Astrocyte (in vitro differentiated cells and primary cell): ENCODE results near the gene GAL3ST1. TPM values are rescaled to one million over a fixed set of nuclear protein-coding genes. Genes with fewer than 3 reads are reported as not detected.

Experiments
- DNase-seq: peaks from one replicate; pipeline ENCODE4 v3.0.0-alpha.2; 2010; ENCODE audit warnings: low read depth
- FAIRE-seq: peaks from 2 replicates; lab custom pipeline; 2011; peaks lifted over from hg19 to GRCh38; lab: Jason Lieb, UNC
- H2AFZ ChIP-seq: 2 replicates; pipeline ENCODE4 v1.6.0; 2012; ENCODE audit warnings: low read depth, low read length, inconsistent platforms
- H3K27ac ChIP-seq: 2 replicates; pipeline ENCODE4 v1.5.1; 2011; ENCODE audit warnings: low read depth, low read length, inconsistent platforms
- H3K27me3 ChIP-seq: 2 replicates; pipeline ENCODE4 v1.6.0; 2011; ENCODE audit warnings: low read length, inconsistent platforms; ENCODE audit not compliant: insufficient read depth
- H3K36me3 ChIP-seq: 2 replicates; pipeline ENCODE4 v1.5.1; 2011; ENCODE audit warnings: low read length, inconsistent platforms; ENCODE audit not compliant: insufficient read depth
- H3K4me1 ChIP-seq: 2 replicates; pipeline ENCODE4 v1.5.1; 2011; ENCODE audit warnings: low read length, inconsistent platforms; ENCODE audit not compliant: insufficient read depth
- H3K4me2 ChIP-seq: 2 replicates; pipeline ENCODE4 v1.6.0; 2012; ENCODE audit warnings: low read length, inconsistent platforms
- H3K4me3 ChIP-seq: 2 replicates; pipeline ENCODE4 v1.5.1; 2011; ENCODE audit warnings: low read depth, mild to moderate bottlenecking, low read length, inconsistent platforms; ENCODE audit not compliant: insufficient read depth
- H3K79me2 ChIP-seq: 2 replicates; pipeline ENCODE4 v1.6.0; 2012; ENCODE audit warnings: mild to moderate bottlenecking, low read length, inconsistent platforms; ENCODE audit not compliant: insufficient read depth
- H3K9ac ChIP-seq: 2 replicates; pipeline ENCODE4 v1.6.0; 2012; ENCODE audit warnings: mild to moderate bottlenecking, low read length, inconsistent platforms
- H3K9me3 ChIP-seq: 2 replicates; pipeline ENCODE4 v1.5.1; 2012; ENCODE audit warnings: low read depth, mild to moderate bottlenecking, low read length, inconsistent platforms; ENCODE audit not compliant: insufficient read depth
- H4K20me1 ChIP-seq: 2 replicates; pipeline ENCODE4 v1.6.0; 2012; ENCODE audit warnings: low read length, inconsistent platforms; ENCODE audit not compliant: insufficient read depth
- H3K27ac Mint-ChIP-seq: one replicate; pipeline ENCODE4 v1.8.0; 2021; ENCODE audit warnings: mild to moderate bottlenecking, mixed read lengths; ENCODE audit not compliant: unreplicated experiment
- H3K27me3 Mint-ChIP-seq: one replicate; pipeline ENCODE4 v1.8.0; 2021; ENCODE audit warnings: low read depth, mixed read lengths; ENCODE audit not compliant: unreplicated experiment
- H3K36me3 Mint-ChIP-seq: one replicate; pipeline ENCODE4 v1.8.0; 2021; ENCODE audit warnings: low read depth, mixed read lengths; ENCODE audit not compliant: unreplicated experiment
- H3K4me1 Mint-ChIP-seq: one replicate; pipeline ENCODE4 v1.8.0; 2021; ENCODE audit warnings: low read depth, mixed read lengths; ENCODE audit not compliant: unreplicated experiment
- H3K4me3 Mint-ChIP-seq: one replicate; pipeline ENCODE4 v1.8.0; 2021; ENCODE audit warnings: mild to moderate bottlenecking, moderate library complexity, mixed read lengths; ENCODE audit not compliant: unreplicated experiment
- H3K9me3 Mint-ChIP-seq: one replicate; pipeline ENCODE4 v1.8.0; 2021; ENCODE audit warnings: mild to moderate bottlenecking, mixed read lengths; ENCODE audit not compliant: unreplicated experiment
- EZH2 ChIP-seq: IDR thresholded peaks from 2 replicates; pipeline ENCODE4 v1.6.1; 2012; ENCODE audit warnings: mild to moderate bottlenecking, low read length, inconsistent platforms; ENCODE audit not compliant: insufficient read depth
- total RNA-seq: library from RNA; stranded (reverse); gene quantifications from 2 replicates; pipeline ENCODE4 v1.2.1, GENCODE V29; 2021
- TF ChIP-seq, protein P1 (sequence below): IDR thresholded peaks from 2 replicates; pipeline ENCODE4 v1.5.1; 2011; ENCODE audit warnings: low read depth, mild to moderate bottlenecking, inconsistent platforms, low read length, moderate library complexity; ENCODE audit not compliant: insufficient read depth

GAL3ST1 gene
- total RNA-seq, 1 donor from 2014 or later, result 3.4 TPM

DNA sequence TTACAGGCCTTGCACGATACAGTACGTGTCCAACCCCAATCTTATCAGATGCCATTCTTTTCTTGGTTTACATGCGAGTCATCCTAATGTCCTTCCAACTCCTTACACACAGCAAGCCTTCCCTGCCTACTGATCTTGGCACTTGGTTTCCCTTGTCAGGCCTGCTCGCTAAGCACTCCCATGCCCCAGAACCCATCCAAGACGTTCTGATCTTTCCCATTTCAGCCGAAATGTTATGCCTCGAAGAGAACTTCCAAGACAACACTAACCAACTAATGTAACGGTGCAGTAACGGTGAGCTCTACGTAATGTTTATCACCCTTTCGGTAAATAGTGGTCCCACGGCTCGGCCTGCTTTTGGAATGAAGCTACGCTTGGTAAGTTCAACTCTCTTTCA is 16.7 kb upstream of the GAL3ST1 start:
- peak overlapping the region; percentile 98 for H3K27ac ChIP-seq
- Mint-ChIP-seq H3K4me1 (peaks cover 12% of the 10 kb centered on the region), H3K27ac (no peak overlapping the region), H3K27me3 (peaks cover 8% of the 10 kb centered on the region), H3K4me3 (no peak overlapping the region), H3K36me3 (no peaks in the 10 kb centered on the region), H3K9me3 (no peaks in the 10 kb centered on the region)
- H3K4me1 ChIP-seq, result peaks cover 11% of the 10 kb centered on the region
- H3K36me3 ChIP-seq, result peaks cover 30% of the 10 kb centered on the region
- peaks cover 3% of the 10 kb centered on the region for H3K27me3 ChIP-seq
- DNase-seq (peak; percentile 51), FAIRE-seq (peak; percentile 76)
- peaks cover 34% of the 10 kb centered on the region for H3K79me2 ChIP-seq
- H3K4me2 ChIP-seq, result peak overlapping the region; percentile 95
- H3K9me3 ChIP-seq, result no peaks in the 10 kb centered on the region
- no peak for TF ChIP-seq EZH2
- TF ChIP-seq, protein P1, sequence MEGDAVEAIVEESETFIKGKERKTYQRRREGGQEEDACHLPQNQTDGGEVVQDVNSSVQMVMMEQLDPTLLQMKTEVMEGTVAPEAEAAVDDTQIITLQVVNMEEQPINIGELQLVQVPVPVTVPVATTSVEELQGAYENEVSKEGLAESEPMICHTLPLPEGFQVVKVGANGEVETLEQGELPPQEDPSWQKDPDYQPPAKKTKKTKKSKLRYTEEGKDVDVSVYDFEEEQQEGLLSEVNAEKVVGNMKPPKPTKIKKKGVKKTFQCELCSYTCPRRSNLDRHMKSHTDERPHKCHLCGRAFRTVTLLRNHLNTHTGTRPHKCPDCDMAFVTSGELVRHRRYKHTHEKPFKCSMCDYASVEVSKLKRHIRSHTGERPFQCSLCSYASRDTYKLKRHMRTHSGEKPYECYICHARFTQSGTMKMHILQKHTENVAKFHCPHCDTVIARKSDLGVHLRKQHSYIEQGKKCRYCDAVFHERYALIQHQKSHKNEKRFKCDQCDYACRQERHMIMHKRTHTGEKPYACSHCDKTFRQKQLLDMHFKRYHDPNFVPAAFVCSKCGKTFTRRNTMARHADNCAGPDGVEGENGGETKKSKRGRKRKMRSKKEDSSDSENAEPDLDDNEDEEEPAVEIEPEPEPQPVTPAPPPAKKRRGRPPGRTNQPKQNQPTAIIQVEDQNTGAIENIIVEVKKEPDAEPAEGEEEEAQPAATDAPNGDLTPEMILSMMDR, result no peak
- peak overlapping the region; percentile 100 for H3K4me3 ChIP-seq
- peak overlapping the region; percentile 47 for H2AFZ ChIP-seq
- peaks cover 25% of the 10 kb centered on the region for H4K20me1 ChIP-seq
- H3K9ac ChIP-seq, result peak overlapping the region; percentile 99

DNA sequence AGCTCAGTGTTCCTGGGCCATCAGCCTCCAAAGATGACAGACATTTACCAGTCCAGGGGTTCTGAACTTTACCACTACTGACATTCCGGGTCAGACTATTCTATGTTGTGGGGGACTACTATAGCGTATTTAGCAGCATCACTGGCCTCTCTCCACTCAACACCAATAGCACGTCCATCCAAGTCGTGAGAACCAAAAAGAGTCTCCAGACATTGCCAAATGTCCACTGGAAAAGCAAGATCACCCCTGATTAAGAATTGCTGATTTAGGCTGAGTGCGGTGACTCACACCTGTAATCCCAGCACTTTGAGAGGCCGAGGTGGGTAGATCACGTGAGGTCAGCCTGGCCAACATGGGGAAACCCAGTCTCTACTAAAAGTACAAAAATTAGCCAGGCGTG is 11.9 kb upstream of the GAL3ST1 start:
- Histone ChIP-seq H3K36me3 (peaks cover 52% of the 10 kb centered on the region), H3K4me2 (no peak overlapping the region), H3K4me3 (no peak overlapping the region), H3K79me2 (peaks cover 37% of the 10 kb centered on the region), H3K9ac (no peak overlapping the region), H3K9me3 (no peaks in the 10 kb centered on the region), H2AFZ (no peak overlapping the region), H3K4me1 (peaks cover 11% of the 10 kb centered on the region), H4K20me1 (peaks cover 49% of the 10 kb centered on the region), H3K27me3 (no peaks in the 10 kb centered on the region), H3K27ac (no peak overlapping the region)
- FAIRE-seq, result no peak
- Mint-ChIP-seq H3K27me3 (no peaks in the 10 kb centered on the region), H3K36me3 (peaks cover 4% of the 10 kb centered on the region), H3K4me3 (no peak overlapping the region), H3K27ac (no peak overlapping the region), H3K9me3 (no peaks in the 10 kb centered on the region), H3K4me1 (peaks cover 14% of the 10 kb centered on the region)
- TF ChIP-seq, protein P1, result no peak
- no peak for TF ChIP-seq EZH2
- no peak for DNase-seq

DNA sequence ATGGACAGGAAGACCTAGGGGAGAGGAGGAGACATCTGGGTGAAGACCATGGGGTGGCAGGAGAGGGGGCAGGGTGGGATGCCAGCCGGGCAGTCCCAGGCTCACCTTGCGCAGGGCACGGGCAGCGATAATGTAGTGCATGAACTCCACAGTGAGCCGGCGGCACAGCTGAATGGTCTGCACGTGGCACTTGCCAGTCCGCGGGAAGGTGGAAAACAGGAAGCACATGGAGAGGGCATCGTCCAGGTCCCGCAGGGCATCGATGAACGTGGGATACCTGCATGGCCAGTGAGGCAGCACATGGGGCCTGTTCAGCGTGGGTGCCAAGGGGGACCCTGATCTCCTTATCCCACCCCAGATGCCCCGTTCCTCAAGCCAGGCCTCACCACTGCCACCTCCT is 10.0 kb upstream of the GAL3ST1 start:
- Histone ChIP-seq H3K79me2 (peaks cover 17% of the 10 kb centered on the region), H3K4me2 (no peak overlapping the region), H3K4me1 (no peaks in the 10 kb centered on the region), H3K4me3 (no peak overlapping the region), H3K9me3 (no peaks in the 10 kb centered on the region), H3K36me3 (peaks cover 66% of the 10 kb centered on the region), H3K27ac (no peak overlapping the region), H4K20me1 (peaks cover 32% of the 10 kb centered on the region), H2AFZ (no peak overlapping the region), H3K9ac (no peak overlapping the region), H3K27me3 (no peaks in the 10 kb centered on the region)
- DNase-seq (no peak), FAIRE-seq (no peak)
- no peak overlapping the region for H3K4me3 Mint-ChIP-seq
- TF ChIP-seq, protein P1, result no peak
- TF ChIP-seq EZH2, result no peak
- no peaks in the 10 kb centered on the region for H3K9me3 Mint-ChIP-seq
- no peaks in the 10 kb centered on the region for H3K27me3 Mint-ChIP-seq
- no peak overlapping the region for H3K27ac Mint-ChIP-seq
- peaks cover 6% of the 10 kb centered on the region for H3K36me3 Mint-ChIP-seq
- peaks cover 2% of the 10 kb centered on the region for H3K4me1 Mint-ChIP-seq
